OCI-LY1 (cell line): ENCODE results near the gene DISP2.
A peak's percentile ranks its signal among the peaks of the same experiment; 100 is the strongest.

Experiments
- H2AFZ ChIP-seq: fragments of 200-600 bp; sonication (generic), shearing (Covaris generic); 2 replicates; pipeline ENCODE4 v1.6.0; 2014; ENCODE audit warnings: antibody characterized with exemption, mild to moderate bottlenecking, low read length
- H3F3A ChIP-seq: fragments of 200-600 bp; sonication (generic), shearing (Covaris generic); 2 replicates; pipeline ENCODE4 v1.6.0; 2014; ENCODE audit warnings: mild to moderate bottlenecking, antibody characterized with exemption, low read length, moderate library complexity; ENCODE audit not compliant: insufficient read depth
- H3K27ac ChIP-seq: fragments of 200-600 bp; sonication (generic); 2 replicates; pipeline ENCODE4 v1.5.1; 2014; ENCODE audit warnings: low read length, mixed run types, mild to moderate bottlenecking, low read depth; ENCODE audit not compliant: poor library complexity, severe bottlenecking
- H3K27me3 ChIP-seq: fragments of 200-600 bp; sonication (generic); 2 replicates; pipeline ENCODE4 v1.6.0; 2014; ENCODE audit warnings: antibody characterized with exemption, mild to moderate bottlenecking, low read length, moderate library complexity; ENCODE audit not compliant: insufficient read depth
- H3K36me3 ChIP-seq: fragments of 200-600 bp; sonication (generic); 2 replicates; pipeline ENCODE4 v1.6.1; 2014; ENCODE audit warnings: mild to moderate bottlenecking, antibody characterized with exemption, low read length, moderate library complexity, mixed read lengths; ENCODE audit not compliant: insufficient read depth
- H3K4me1 ChIP-seq: fragments of 200-600 bp; sonication (generic); 2 replicates; pipeline ENCODE4 v1.5.1; 2014; ENCODE audit warnings: mild to moderate bottlenecking, low read length, moderate library complexity; ENCODE audit not compliant: insufficient read depth, severe bottlenecking
- H3K4me2 ChIP-seq: fragments of 200-600 bp; sonication (generic), shearing (Covaris generic); 2 replicates; pipeline ENCODE4 v1.6.1; 2014; ENCODE audit warnings: low read length
- H3K4me3 ChIP-seq: fragments of 200-600 bp; sonication (generic); 2 replicates; pipeline ENCODE4 v1.5.1; 2014; ENCODE audit warnings: low read length, low read depth, mild to moderate bottlenecking, mixed read lengths; ENCODE audit not compliant: poor library complexity, severe bottlenecking
- H3K79me2 ChIP-seq: fragments of 200-600 bp; shearing (Covaris generic); 2 replicates; pipeline ENCODE4 v1.6.1; 2016; ENCODE audit warnings: mixed run types, low read length, mixed read lengths; ENCODE audit not compliant: insufficient read depth
- H3K9ac ChIP-seq: fragments of 200-600 bp; sonication (generic), shearing (Covaris generic); 2 replicates; pipeline ENCODE4 v1.6.1; 2014; ENCODE audit warnings: mild to moderate bottlenecking, low read length, mixed read lengths
- H3K9me2 ChIP-seq: fragments of 200-600 bp; sonication (generic), shearing (Covaris generic); 2 replicates; pipeline ENCODE4 v1.6.1; 2014; ENCODE audit warnings: low read depth, mild to moderate bottlenecking, low read length, mixed read lengths
- H3K9me3 ChIP-seq: fragments of 200-600 bp; shearing (Covaris generic); 2 replicates; pipeline ENCODE4 v1.6.1; 2014; ENCODE audit warnings: low read length, mixed read lengths
- H4K20me1 ChIP-seq: fragments of 200-600 bp; sonication (generic), shearing (Covaris generic); 2 replicates; pipeline ENCODE4 v1.6.0; 2016; ENCODE audit warnings: mild to moderate bottlenecking, low read length; ENCODE audit not compliant: insufficient read depth
- EZH2 ChIP-seq: fragments of 200-600 bp; sonication (generic), shearing (Covaris generic); IDR thresholded peaks from 2 replicates; pipeline ENCODE4 v1.8.0; 2017; ENCODE audit warnings: borderline replicate concordance, mixed run types, mild to moderate bottlenecking, antibody characterized with exemption, low read length, moderate library complexity, mixed read lengths
- TF ChIP-seq, protein P1 (sequence below): fragments of 200-600 bp; sonication (generic), shearing (Covaris generic); IDR thresholded peaks from 2 replicates; pipeline ENCODE4 v1.5.1; 2017; ENCODE audit warnings: mild to moderate bottlenecking, antibody characterized with exemption, low read length, moderate library complexity, mixed read lengths

The DISP2 gene

DNA sequence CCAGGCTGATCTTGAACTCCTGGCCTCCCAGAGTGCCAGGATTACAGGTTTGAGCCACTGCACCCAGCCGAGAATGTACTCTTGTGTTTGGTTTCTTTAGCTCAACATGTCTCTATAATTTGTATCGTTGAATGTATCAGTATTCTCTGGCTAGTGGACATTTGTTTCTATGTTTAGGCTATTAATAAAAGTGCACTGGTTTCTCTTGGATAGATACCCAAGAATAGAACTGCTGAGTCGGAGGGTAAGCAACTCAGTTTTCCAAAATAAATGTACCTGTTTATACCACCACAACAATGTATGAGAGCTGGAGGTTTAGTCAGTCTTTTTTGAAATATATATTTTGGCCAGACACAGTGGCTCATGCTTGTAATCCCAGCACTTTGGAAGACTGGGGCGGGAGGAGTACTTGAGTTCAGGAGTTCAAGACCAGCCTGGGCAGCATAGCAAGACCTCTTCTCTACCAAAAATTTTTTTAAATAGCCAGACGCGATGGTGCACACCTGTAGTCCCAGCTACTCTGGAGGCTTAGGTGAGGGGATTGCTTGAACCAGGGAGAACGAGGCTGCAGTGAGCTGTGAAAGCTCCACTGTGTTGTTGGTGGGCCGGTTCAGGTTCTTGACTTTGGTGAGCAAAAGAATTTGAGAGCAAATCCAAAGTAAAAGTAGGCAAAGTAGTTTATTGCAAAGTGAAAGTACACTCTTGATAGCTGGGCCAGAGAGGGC lies 39.8 kb downstream of the DISP2 start:
- H2AFZ ChIP-seq: no peak overlapping the region
- H4K20me1 ChIP-seq: no peaks in the 10 kb centered on the region
- H3K4me2 ChIP-seq: peak overlapping the region; percentile 32
- H3K9me3 ChIP-seq: no peaks in the 10 kb centered on the region
- peaks cover 15% of the 10 kb centered on the region for H3K4me1 ChIP-seq
- 0 out of 2 replicates have a peak, but pooled peaks cover 3% of the 10 kb centered on the region for H3F3A ChIP-seq
- no peaks in the 10 kb centered on the region for H3K27me3 ChIP-seq
- no peak overlapping the region for H3K27ac ChIP-seq
- no peak for TF ChIP-seq EZH2
- TF ChIP-seq, protein P1, sequence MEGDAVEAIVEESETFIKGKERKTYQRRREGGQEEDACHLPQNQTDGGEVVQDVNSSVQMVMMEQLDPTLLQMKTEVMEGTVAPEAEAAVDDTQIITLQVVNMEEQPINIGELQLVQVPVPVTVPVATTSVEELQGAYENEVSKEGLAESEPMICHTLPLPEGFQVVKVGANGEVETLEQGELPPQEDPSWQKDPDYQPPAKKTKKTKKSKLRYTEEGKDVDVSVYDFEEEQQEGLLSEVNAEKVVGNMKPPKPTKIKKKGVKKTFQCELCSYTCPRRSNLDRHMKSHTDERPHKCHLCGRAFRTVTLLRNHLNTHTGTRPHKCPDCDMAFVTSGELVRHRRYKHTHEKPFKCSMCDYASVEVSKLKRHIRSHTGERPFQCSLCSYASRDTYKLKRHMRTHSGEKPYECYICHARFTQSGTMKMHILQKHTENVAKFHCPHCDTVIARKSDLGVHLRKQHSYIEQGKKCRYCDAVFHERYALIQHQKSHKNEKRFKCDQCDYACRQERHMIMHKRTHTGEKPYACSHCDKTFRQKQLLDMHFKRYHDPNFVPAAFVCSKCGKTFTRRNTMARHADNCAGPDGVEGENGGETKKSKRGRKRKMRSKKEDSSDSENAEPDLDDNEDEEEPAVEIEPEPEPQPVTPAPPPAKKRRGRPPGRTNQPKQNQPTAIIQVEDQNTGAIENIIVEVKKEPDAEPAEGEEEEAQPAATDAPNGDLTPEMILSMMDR: no peak
- peaks cover 18% of the 10 kb centered on the region for H3K36me3 ChIP-seq
- no peak overlapping the region for H3K4me3 ChIP-seq
- H3K79me2 ChIP-seq: no peaks in the 10 kb centered on the region
- H3K9me2 ChIP-seq: no peaks in the 10 kb centered on the region
- no peak overlapping the region for H3K9ac ChIP-seq

DNA sequence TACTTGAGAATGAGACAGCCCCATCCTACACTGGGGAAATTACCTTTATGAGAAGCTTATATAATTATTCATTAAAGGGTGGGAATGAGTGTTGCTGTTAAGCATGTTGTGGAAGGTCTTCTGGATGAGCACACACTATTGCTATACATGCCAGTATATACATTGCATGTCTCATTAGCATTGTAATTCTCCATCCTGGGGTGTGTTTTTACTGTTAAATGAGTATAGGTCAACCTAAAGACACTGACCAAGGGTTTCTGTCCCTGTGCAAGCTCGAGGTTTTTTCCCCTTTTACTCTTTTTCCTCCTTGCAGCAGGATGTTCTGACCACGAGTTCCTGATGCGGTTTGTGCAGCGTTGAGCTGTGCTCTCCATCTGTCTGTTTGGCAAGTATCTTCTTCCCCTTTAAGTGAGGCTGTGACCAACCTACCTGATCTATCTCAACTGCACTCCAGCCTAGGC lies 40.4 kb downstream of the DISP2 start:
- 0 out of 2 replicates have a peak, but pooled peaks cover 3% of the 10 kb centered on the region for H3F3A ChIP-seq
- TF ChIP-seq, protein P1: no peak
- no peak for TF ChIP-seq EZH2
- no peaks in the 10 kb centered on the region for H4K20me1 ChIP-seq
- H3K79me2 ChIP-seq: no peaks in the 10 kb centered on the region
- no peak overlapping the region for H2AFZ ChIP-seq
- H3K9ac ChIP-seq: no peak overlapping the region
- no peaks in the 10 kb centered on the region for H3K9me2 ChIP-seq
- peak overlapping the region; percentile 32 for H3K4me2 ChIP-seq
- no peak overlapping the region for H3K27ac ChIP-seq
- no peaks in the 10 kb centered on the region for H3K27me3 ChIP-seq
- no peak overlapping the region for H3K4me3 ChIP-seq
- H3K4me1 ChIP-seq: peaks cover 15% of the 10 kb centered on the region
- no peaks in the 10 kb centered on the region for H3K9me3 ChIP-seq
- peaks cover 12% of the 10 kb centered on the region for H3K36me3 ChIP-seq

DNA sequence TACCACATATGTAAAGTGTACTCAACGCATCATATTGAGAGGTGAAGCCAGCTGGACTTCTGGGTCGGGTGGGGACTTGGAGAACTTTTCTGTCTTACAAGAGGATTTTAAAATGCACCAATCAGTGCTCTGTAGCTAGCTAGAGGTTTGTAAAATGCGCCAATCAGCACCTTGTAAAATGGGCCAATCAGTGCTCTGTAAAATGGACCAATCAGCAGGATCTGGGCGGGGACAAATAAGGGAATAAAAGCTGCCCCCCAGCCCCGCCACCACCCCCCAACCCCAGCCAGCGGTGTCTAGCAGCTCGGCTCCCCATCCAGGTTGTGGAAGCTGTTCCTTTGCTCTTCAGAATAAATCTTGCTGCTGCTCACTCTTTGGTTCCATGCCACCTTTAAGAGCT lies 41.4 kb downstream of the DISP2 start:
- no peaks in the 10 kb centered on the region for H4K20me1 ChIP-seq
- no peaks in the 10 kb centered on the region for H3K9me3 ChIP-seq
- no peak overlapping the region for H3K27ac ChIP-seq
- no peaks in the 10 kb centered on the region for H3K9me2 ChIP-seq
- H3K79me2 ChIP-seq: no peaks in the 10 kb centered on the region
- H3K27me3 ChIP-seq: no peaks in the 10 kb centered on the region
- H3K4me1 ChIP-seq: peaks cover 15% of the 10 kb centered on the region
- H3F3A ChIP-seq: 0 out of 2 replicates have a peak, but pooled peaks cover 3% of the 10 kb centered on the region
- no peak for TF ChIP-seq EZH2
- TF ChIP-seq, protein P1: no peak
- H3K4me3 ChIP-seq: no peak overlapping the region
- H2AFZ ChIP-seq: no peak overlapping the region
- no peak overlapping the region for H3K4me2 ChIP-seq
- H3K9ac ChIP-seq: no peak overlapping the region
- H3K36me3 ChIP-seq: peaks cover 5% of the 10 kb centered on the region
